NCI-H2196 (cell line): Measurements from ENCODE around the gene TRIM63.

Experiments used
- DNase-seq: peaks from one replicate; lab custom pipeline; 2025; ENCODE audit not compliant: unreplicated experiment; lab: John Stamatoyannopoulos, UW

The TRIM63 gene

DNA sequence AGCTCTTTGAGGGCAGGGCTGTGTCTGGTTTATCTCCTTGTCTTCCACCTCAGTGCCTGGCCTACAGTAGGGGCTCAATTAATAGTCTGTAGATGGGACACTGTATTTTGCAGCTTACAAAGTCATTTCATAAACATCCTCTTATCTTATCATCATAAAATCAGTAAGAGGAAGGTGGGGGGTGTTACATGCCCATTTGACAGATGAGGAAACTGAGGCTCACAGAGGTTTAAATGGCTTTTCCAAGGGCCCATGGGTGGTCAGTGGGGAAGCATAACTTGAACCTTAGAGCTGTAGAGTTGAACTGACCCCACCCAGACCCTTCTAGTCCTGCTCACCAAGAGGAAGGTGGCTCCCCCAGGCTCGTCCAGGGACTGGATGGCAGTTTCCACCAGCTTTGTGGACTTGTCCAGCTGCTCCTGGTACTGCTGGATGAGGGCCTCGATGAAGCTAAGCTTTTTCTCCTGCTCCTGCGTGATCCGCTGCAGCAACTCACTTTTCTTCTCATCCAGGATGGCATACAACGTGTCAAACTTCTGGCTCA, 9.3 kb downstream of the TRIM63 start:
- no peak for DNase-seq

DNA sequence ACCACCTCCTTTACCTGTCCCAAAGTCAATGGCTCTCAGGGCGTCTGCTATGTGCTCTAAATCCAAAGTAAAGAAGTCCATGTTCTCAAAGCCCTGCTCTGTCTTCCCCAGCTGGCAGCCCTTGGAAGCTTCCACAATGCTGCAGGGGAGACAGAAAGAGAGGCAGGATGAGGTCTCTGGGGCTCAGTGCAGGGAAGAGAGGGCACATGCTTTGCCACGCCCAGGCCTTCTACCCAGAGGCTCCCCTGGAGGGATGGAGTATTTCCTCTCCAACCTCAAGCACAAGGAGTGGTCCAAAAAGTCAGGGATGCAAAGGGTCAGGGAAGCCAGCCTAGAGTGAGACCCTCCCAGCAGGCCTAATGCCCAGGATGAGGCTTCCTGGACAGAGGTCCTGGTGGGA, 10.2 kb downstream of the TRIM63 start:
- no peak for DNase-seq

DNA sequence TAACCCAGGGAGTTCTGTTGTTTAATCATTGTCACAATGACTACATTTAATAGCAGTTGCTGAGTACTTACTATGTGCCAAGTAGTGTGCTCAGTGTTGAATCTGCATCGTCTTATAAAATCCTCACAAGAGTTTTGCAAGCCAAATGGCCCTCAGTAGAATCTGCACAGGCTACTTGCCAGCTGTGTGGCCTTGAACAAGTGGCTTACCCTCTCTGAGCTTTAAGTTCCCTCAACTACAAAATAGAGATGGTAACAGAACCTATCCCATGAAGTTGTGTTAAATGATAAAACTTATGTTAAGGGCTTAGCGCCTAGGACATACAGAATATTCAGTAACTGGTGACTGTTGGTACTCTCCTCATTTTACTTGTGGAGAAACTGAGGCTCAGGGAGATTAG, 12.4 kb downstream of the TRIM63 start:
- DNase-seq = no peak

DNA sequence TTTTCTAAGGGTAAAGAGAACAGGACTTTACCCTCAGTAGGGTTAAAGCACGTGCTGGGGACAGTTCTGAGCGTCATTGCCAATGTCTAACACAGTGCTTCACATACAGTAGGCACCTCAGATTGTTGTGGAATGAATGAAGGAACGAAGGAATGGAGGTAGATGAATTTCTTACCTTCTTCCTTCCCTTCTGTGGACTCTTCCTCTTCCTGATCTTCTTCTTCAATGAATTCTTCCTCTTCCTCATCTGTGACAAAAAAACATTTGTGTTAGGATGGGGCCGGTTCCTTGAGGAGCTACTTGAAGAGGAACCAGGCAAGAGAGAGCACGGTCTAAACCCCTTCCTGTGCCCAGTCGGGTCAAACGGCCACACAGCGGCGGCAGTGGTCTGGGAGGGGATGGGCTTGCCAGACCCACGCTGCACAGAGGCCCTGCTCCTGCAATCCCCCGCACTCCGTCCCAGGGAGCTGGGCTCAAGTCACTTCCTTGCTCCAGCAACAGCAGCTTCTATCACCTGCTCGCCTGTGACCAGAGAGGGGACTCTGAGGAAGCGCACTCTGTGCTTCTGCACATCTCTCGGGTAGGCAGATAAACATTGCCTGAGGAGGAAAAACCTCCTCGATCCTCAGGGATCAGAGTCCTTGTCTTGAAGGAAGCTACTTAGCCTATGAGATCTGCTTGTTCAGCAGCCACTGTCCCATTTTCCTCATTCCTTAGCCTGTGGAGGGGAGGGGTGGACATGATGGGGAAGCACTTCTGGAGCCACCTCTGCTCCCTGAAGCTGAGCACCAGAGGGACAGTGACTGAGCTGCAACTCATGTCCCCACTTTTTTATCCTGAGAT, 13.5 kb downstream of the TRIM63 start:
- no peak for DNase-seq

DNA sequence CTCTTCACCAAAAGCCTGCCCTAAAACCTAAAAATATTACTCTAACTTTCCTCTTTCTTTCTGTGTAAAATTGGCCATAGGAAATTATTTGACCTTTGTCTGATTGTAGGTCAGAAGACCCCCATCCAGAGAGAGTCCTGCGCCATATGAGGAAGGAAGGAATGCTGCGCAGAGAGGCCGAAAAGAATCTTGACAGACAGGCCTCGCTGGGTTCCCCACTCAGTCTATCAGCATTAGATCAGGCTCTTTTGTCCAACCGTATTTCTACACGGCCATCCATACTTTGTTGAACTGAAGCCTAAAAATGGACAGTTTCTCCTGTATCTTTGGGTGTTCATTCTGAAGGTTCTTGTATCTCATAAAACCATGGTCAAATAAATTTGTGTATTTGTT, 17.2 kb downstream of the TRIM63 start:
- DNase-seq = no peak

DNA sequence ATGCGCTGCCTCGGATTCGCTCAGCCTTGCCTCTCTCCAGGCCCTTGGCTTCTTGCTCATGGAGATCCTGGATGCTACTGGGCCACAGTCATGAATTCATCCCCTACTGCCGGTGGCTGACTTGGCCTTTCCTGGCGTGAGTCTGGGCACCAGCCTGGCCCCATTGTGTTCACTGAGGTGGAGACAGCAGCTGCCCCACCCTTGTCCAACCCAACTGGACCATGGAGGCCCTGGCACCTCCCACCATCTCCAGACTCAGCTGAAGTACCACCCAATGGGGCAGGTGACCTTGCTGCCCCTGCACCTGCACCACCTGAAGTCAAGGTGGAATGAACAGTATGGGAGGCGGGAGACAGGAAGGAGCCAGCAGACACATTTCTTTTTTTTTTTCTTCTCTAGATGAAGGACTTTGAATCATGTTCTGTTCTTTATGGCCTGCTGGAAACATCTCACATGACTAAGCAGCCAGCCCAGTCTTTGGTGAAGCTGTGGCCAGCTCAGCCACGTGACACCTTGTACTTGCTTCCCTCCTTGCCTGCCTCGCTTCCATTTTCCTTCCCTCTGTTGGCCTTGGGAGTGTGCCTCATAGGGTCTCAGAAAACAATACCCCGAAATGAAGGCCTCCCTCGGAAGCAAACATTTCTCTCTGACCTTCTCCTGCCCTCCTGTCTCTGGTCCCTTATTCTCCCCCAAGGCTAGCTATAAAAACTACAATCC, 17.7 kb downstream of the TRIM63 start:
- DNase-seq = no peak

DNA sequence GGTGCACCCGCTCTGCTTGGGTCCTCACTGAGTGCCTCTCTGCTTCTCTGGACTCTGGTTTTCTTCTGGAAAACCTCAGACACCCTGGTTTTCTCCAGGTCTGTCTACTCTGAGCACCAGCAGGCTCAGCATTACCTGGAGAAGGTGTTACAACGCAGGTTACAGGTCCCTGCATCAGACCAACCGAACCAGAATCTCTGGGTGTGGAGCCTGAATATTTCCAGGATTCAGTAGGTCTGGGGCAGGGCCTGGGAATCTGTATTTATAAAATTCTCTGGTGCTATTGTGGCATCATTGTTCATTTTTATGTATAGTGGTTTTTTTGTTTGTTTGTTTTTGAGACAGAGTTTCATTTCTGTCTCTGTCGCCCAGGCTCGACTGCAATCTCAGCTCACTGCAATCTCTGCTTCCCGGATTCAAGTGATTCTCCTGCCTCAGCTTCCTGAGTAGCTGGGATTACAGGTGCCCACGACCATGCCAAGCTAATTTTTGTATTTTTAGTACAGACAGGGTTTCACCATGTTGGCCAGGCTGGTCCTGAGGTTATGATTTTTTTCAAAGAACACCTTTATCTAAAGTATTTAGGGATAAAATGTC, 20.1 kb downstream of the TRIM63 start:
- DNase-seq = no peak

DNA sequence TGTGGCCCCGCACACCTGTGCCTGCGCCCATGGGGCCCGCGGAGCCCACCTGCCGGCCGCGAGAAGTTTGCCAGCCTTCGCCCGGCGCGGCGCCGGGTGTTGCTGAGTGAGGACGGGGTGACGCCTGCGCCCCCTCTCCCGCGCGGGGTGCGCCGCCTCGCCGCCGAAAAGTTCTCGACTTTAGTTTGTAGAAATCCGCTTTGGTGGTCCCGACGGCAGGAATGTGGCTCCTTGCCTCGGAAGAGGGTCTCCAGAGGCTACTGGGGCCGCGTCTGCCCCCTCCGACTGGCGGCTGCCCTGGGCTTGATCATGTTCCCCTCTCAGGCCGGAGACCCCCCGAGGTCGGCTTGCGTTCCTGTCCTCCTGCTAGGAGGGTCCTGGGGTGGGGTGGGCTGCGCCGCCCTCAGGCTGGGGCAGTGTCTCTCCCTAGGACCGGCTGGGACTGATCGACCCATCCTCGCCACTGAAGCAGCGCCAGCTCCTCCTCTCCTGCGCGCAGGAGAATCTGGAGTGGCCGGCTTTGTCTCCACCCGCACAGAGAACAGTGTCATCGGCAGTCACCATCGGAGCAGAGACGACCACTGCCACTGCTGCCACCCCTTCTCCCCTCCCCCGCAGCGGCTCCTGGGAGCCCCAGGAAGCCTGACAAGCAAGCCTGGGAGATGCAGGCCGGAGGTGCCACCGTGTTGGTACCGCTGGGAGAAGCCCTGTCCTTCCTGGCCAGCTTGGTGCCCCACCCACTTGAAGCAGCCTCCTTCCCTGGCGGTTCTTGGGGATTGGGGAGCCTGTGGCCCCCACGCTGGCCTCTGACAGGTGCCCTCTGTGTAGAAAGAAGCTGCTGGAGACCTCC, 21.0 kb downstream of the TRIM63 start:
- no peak for DNase-seq

DNA sequence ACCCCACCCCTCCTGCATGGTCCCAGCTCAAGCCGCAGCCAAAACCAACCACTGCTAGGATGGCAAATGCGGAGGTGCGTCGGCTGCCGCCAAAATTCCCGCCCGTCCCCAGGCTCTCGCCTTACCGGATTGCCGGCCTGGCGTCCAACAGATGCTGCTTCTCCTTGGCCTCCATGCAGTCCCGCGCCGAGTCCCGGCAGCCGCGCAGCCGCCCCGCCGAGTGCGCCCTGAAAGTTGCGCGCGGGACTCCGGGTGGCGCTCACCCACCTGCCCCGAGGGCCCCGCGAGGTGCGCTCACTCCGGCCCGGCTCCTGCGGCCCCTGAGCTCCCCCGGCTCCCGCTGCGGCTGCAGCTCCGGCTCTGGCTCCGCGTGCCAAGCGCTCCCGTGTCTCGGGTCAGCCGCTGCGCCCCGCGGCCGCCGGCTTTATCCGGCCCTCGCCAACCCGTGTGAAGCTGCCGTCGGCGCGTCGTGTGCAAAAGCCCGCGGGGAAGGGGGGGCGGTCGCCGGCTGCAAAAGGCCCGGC, 21.6 kb downstream of the TRIM63 start, which contains the start of gene SLC30A2:
TSS of gene SLC30A2 (minus strand) at position 397 of the 524 bp plus-strand sequence. CDS start at position 175, 222 bp downstream.
- DNase-seq = peak; percentile 38

DNA sequence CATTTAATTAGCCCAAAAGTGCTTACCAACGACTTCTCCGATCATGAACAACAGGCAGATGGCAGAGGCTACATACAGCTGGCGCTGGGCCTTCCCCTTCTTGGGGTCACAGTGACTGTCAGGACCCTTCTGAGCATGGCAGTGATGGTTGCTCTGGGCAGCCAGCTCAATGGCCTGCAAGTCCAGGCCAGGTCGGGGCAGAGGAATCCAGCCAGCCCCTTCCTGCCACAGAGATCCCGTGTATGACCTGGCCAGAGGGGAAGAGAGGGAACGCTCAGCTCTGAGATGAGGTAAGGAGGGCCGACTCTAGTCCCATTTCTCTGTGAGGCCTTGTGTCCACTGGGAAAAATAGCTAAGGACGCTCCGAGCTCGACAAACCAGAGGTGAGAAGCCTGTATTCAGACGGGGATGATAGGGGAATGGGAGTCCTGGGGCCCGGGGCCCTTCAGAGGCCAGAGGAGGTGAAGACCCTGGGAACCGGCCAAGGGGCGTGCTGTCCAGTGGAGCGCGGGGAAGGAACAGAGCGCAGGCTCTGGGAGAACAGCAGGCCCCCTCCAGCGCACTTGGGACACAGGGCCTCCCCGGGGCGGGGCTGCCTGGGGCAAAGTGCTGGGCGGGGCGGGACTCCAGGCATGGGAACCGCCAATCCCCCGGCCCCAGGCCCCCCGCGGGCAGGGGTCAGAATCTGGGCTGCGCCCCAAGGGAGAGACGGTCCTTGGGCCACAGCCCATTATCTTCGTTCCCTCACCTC, 22.3 kb downstream of the TRIM63 start:
- no peak for DNase-seq

DNA sequence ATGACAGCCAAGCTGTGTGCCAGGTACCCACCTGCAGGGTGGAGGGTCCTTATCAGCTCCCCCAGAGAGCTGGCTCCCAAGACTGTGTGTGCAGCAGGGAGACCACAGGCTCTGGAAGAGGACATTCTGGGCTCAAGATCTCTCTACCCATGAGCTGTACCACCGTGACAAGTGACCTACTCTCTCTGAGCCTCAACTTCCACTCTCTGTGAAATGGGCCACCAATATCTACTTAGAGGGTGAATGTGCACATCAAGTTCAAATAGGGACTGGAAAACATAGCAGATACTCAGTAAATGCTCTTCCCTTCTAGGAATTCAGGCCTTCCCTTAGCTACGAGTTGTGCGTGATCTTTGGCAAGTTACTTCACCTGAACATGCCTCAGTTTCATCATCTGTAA, 23.0 kb downstream of the TRIM63 start:
- no peak for DNase-seq

DNA sequence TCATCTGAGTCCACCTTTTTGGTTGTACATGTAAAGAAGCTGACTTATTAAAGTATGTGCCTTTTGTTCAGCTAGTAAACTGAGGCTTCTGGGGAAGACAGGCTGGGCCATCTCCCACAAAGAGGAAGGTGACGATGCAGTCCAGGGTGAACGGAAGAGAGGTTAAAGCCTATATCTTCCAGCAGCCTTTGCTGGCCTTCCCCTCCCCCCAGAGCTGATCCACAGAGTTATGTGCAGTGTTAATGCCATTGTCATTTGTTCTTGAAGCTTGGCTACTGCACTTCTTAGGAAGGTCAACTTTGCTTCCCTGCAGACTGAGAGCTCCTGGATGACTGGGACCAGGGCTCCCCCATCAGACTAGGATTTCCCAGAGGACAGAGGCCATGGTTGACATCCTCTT, 23.7 kb downstream of the TRIM63 start:
- no peak for DNase-seq

DNA sequence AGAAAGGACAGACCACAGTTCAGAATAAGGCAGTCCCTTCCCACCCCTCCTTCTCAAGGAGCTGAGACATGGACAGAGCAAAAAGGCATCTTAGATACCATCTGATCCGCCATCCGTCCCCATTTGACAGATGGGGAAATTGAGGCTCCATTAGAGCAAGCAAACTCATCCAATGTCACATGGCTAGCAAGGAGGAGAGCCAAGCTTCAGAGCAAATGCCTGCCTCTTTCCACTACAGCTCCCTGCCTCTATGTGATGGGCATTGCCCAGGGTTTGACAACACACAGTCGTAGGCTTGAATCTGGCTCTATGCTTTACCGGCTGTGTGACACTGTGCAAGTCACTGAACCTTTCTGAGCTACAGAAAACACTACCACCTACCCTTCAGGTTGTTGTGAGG, 25.5 kb downstream of the TRIM63 start:
- DNase-seq = no peak

DNA sequence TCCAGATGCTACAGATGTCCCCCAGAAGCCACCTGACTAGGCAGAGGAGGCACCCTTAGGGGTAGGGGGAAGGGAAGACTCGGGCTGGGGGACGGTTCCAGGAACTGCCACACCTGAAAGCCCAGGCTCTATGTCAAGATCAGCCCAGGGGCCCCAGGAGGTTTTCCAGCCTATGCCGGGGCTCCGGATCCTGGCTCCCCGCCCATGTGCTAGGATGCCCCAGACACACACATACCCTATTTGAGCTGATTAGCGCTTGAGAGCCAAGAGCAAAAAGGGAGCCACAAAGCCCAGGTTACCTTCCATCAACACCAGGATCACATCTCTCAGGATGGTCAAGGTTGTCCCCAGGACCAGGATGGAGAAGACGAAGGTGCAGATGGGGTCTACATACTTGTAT, 26.0 kb downstream of the TRIM63 start:
- no peak for DNase-seq

DNA sequence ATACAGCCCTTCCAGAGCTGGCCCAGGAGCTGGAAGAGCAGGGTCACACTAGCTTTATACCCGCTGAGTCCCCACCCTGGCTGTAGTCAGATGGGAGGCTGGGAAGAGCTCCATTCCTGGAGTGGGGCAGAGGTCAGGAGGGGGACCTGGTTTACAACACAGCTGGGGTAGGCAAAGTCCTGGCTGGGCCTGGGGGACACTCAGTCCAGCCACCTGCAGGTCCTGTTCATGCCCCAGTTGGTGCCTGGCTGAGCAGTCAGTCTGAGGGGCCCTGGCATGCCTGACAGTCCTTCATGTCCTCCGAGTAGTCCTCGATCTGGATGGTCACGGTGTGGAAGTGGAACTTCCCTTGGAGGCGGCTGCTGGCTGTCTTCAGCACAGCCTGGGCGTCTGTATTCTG, 28.5 kb downstream of the TRIM63 start:
- DNase-seq = no peak

DNA sequence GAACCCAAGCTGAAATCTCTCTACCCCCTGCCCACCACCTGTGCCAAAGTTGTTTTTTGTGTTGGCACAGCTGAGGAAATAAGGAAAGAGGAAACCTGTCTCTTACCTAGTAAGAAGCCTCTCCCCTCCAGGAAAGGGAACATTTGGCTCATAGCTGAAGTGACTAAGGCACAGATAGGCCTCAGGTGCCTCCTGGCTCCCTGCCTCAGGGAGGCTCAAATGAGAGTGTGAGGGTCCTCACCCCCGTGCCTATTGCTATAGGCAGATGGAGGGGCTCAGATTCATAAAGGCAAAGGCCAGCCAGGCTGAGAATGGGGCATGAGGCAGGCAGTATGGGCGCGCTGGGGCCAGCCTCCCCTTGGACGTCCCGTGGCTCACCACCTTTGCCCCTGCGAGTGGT, 29.0 kb downstream of the TRIM63 start:
- no peak for DNase-seq

DNA sequence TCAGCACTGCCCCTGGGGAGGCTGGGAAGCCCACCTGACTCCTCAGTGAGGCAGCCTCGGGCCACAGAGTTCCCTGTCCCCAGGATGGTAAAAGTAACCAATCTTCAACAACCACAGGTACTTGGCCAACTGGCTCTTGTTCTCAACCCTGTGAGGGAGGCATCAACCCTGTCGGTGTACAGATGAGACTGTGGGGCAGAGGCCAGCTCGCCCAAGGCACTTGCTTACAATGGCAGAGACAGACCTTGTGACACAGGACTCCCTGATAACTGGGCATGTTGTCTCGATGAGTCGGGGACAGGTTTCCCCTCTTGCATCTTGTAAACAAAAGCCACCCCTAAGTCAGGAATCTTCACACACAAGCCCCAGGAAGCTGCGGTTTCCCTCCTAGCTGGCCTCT, 29.5 kb downstream of the TRIM63 start:
- DNase-seq = no peak

DNA sequence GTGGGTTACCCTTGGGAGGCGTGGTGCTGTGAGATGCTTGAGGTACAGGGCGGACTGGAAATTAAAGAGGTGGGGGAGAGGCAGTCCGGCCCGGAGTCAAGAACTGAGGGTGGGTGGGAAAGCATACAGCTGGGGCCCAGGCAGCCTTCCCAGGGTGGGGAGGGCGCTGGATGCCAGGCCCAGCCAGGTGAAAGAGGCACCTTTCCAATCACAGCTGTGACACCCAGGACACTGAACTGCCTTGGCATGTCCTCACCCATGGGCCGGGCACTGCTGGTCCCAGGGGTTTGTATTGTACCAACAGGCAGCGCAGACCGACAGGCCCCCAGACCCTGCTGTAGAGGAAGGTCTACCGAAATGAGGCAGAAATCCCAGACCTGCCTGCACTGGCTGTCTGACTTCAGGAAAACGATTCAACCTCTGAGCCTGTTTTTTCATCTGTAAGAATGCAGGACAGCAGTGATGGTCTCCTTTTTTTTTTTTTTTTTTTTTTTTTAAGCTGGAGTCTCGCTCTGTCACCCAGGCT, 30.6 kb downstream of the TRIM63 start:
- no peak for DNase-seq

DNA sequence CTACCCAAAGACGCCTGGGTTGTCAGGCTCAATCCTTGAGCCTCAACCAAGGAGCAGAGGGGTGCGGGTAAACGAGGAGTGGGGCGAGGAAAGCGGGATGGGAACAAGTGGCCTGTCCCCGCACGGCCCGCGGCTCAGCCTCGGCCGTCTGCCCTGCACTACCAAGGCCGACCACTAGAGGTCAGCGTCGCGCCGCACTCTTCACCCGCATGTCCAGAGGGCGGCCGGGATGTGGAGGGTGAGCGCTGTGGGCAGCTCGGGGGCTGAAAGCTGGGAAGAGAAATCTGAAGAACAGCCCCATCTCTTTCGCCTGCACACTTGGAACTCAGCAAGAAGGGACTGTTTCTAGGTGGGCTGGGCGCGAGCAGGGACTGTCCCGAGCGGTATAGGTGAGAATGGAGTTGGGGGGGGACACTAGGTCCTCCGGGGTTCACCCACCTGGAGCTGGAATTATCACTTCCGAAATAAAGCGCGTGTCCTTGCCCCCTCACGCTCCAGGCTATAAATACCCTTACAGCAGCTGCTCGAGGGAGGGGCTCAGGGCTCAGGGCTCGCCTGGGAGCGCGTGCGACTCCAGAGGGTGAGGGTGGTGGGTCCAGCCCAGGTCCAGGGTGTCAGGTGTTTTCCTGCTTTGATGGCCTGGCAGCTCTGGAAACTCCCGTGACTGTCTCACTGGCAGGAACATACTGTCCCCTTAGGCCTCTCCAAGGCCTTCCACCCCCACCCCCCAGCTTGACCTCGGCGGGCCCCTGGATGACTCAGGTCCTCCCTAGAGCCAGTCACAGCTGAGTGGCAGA, 31.3 kb downstream of the TRIM63 start:
- peak; percentile 73 for DNase-seq
